ENCODE data around the gene KISS1. TPM values are rescaled to one million over a fixed set of nuclear protein-coding genes. Genes with fewer than 3 reads are reported as not detected.

The KISS1 gene
- total RNA-seq, 1 donor from 2014 or later: not detected

DNA sequence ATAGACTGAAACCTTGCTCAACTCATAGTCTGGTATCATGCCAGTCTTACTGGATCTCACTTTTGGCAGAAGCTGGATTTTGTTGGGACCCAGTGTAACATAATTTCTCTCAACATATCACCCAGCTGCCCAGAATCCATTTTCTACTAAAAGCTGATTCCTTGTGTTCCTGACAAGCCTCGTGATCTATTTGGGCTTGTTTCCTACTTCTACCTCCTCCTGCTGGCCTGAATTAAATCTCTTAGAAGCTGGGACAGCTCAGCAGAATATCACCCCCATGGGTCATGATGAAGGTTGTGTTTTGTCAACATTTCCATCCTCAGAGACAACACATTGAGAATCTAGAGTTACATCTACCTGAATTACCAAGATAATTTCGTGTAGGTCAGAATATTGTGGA, 9.8 kb upstream of the KISS1 start:
- Mint-ChIP-seq H3K9me3 (no peaks in the 10 kb centered on the region), H3K4me1 (no peaks in the 10 kb centered on the region), H3K27me3 (peaks cover 23% of the 10 kb centered on the region), H3K36me3 (ENCODE audit: low read depth) (no peaks in the 10 kb centered on the region), H3K27ac (no peak overlapping the region), H3K4me3 (no peak overlapping the region)
- CTCF ChIA-PET: interaction anchor here (0.7 to 2.4 kb wide), 6 partner anchors 10 to 668 kb away, joined by 3 to 17 read pairs (median 9); no protein-coding TSS in a partner anchor
- ATAC-seq (ENCODE audit: low read depth): no peak
- TF ChIP-seq, protein P1, sequence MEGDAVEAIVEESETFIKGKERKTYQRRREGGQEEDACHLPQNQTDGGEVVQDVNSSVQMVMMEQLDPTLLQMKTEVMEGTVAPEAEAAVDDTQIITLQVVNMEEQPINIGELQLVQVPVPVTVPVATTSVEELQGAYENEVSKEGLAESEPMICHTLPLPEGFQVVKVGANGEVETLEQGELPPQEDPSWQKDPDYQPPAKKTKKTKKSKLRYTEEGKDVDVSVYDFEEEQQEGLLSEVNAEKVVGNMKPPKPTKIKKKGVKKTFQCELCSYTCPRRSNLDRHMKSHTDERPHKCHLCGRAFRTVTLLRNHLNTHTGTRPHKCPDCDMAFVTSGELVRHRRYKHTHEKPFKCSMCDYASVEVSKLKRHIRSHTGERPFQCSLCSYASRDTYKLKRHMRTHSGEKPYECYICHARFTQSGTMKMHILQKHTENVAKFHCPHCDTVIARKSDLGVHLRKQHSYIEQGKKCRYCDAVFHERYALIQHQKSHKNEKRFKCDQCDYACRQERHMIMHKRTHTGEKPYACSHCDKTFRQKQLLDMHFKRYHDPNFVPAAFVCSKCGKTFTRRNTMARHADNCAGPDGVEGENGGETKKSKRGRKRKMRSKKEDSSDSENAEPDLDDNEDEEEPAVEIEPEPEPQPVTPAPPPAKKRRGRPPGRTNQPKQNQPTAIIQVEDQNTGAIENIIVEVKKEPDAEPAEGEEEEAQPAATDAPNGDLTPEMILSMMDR (IDR thresholded peaks at IDR 0.05): no peak
- POLR2A ChIA-PET: interaction anchor here (0.6 kb wide), 1 partner anchor 154 kb away, joined by 3 read pairs; no protein-coding TSS in a partner anchor
- intact Hi-C loops (cut with micrococcal nuclease): loop anchor here (1.0 kb wide), 1 partner anchor 345 kb away; the partner anchor contains the start of gene SNRPE
- DNase-seq: no peak

GRCh38 chr1:204205486-204205885, 9.2 kb upstream of the KISS1 start:
- H3K9me3 Mint-ChIP-seq: no peaks in the 10 kb centered on the region
- intact Hi-C loops (cut with micrococcal nuclease): no loop called here
- no peak overlapping the region for H3K4me3 Mint-ChIP-seq
- peaks cover 28% of the 10 kb centered on the region for H3K27me3 Mint-ChIP-seq
- no peaks in the 10 kb centered on the region for H3K4me1 Mint-ChIP-seq
- ChIA-PET CTCF (interaction anchor here (1.0 to 2.4 kb wide), 4 partner anchors 11 to 193 kb away, joined by 3 to 17 read pairs (median 12); no protein-coding TSS in a partner anchor), POLR2A (interaction anchor here (0.6 kb wide), 1 partner anchor 155 kb away, joined by 3 read pairs; no protein-coding TSS in a partner anchor)
- DNase-seq: no peak
- no peak overlapping the region for H3K27ac Mint-ChIP-seq
- TF ChIP-seq, protein P1 (IDR thresholded peaks at IDR 0.05): no peak
- ATAC-seq (ENCODE audit: low read depth): no peak
- H3K36me3 Mint-ChIP-seq (ENCODE audit: low read depth): no peaks in the 10 kb centered on the region

- no peak for ATAC-seq (ENCODE audit: low read depth)
- Mint-ChIP-seq H3K4me1 (no peaks in the 10 kb centered on the region), H3K9me3 (no peaks in the 10 kb centered on the region), H3K36me3 (ENCODE audit: low read depth) (no peaks in the 10 kb centered on the region), H3K4me3 (no peak overlapping the region), H3K27ac (no peak overlapping the region), H3K27me3 (peaks cover 28% of the 10 kb centered on the region)
- DNase-seq: no peak
- intact Hi-C loops (cut with micrococcal nuclease): no loop called here
- TF ChIP-seq, protein P1 (IDR thresholded peaks at IDR 0.05): no peak
- ChIA-PET POLR2A (no interaction called here), CTCF (interaction anchor here (1.0 kb wide), 1 partner anchor 194 kb away, joined by 3 read pairs; no protein-coding TSS in a partner anchor)
Measured at GRCh38 chr1:204204944-204205343, 8.7 kb upstream of the KISS1 start.

- intact Hi-C loops (cut with micrococcal nuclease): no loop called here
- ChIA-PET CTCF (no interaction called here), POLR2A (no interaction called here)
- Mint-ChIP-seq H3K27ac (no peak overlapping the region), H3K27me3 (peaks cover 30% of the 10 kb centered on the region), H3K9me3 (no peaks in the 10 kb centered on the region), H3K4me3 (no peak overlapping the region), H3K36me3 (ENCODE audit: low read depth) (no peaks in the 10 kb centered on the region), H3K4me1 (no peaks in the 10 kb centered on the region)
- ATAC-seq (ENCODE audit: low read depth) (no peak), DNase-seq (no peak)
- TF ChIP-seq, protein P1 (IDR thresholded peaks at IDR 0.05): no peak
Measured at GRCh38 chr1:204203206-204203767, 7.0 kb upstream of the KISS1 start.

- no peak for ATAC-seq (ENCODE audit: low read depth)
- ChIA-PET POLR2A (no interaction called here), CTCF (no interaction called here)
- DNase-seq: no peak
- no peaks in the 10 kb centered on the region for H3K9me3 Mint-ChIP-seq
- H3K27ac Mint-ChIP-seq: no peak overlapping the region
- TF ChIP-seq, protein P1 (IDR thresholded peaks at IDR 0.05): no peak
- H3K27me3 Mint-ChIP-seq: peaks cover 28% of the 10 kb centered on the region
- intact Hi-C loops (cut with micrococcal nuclease): no loop called here
- H3K4me3 Mint-ChIP-seq: no peak overlapping the region
- no peaks in the 10 kb centered on the region for H3K4me1 Mint-ChIP-seq
- H3K36me3 Mint-ChIP-seq (ENCODE audit: low read depth): no peaks in the 10 kb centered on the region
Measured at GRCh38 chr1:204202481-204202880, 6.2 kb upstream of the KISS1 start.

Data from activated B cell treated with CpG ODN at 0.5 μM for 24 hours (primary cell).